ENCODE measurements around the gene ARHGEF26.

DNA sequence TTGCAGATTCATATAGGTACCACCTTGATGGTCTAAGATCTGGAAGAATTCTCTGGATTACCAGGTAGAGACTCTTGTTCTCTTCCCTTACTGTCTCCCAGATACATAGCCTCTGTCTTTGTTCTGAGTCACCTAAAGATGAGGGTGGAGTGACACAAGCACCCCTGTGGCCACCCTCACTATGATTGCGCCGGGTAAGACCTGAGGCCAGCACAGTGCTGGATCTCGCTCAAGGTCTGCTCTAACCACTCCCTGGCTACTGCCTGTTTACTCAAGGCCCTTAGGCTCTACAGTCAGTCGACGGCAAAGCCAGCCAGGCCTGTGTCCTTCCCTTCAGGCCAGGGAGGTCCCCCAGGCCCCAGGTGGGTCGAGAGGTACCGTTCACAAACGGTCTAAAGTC lies 88.3 kb downstream of the ARHGEF26 start:
- TF ChIP-seq, protein P1, sequence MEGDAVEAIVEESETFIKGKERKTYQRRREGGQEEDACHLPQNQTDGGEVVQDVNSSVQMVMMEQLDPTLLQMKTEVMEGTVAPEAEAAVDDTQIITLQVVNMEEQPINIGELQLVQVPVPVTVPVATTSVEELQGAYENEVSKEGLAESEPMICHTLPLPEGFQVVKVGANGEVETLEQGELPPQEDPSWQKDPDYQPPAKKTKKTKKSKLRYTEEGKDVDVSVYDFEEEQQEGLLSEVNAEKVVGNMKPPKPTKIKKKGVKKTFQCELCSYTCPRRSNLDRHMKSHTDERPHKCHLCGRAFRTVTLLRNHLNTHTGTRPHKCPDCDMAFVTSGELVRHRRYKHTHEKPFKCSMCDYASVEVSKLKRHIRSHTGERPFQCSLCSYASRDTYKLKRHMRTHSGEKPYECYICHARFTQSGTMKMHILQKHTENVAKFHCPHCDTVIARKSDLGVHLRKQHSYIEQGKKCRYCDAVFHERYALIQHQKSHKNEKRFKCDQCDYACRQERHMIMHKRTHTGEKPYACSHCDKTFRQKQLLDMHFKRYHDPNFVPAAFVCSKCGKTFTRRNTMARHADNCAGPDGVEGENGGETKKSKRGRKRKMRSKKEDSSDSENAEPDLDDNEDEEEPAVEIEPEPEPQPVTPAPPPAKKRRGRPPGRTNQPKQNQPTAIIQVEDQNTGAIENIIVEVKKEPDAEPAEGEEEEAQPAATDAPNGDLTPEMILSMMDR (IDR thresholded peaks at IDR 0.05; ENCODE audit: insufficient read depth, low read length), result no peak
- TF ChIP-seq POLR2AphosphoS5 (IDR thresholded peaks at IDR 0.05; ENCODE audit: low read depth) (no peak), GABPA (IDR thresholded peaks at IDR 0.05; ENCODE audit: low read depth) (no peak)
- TF ChIP-seq, protein P2, sequence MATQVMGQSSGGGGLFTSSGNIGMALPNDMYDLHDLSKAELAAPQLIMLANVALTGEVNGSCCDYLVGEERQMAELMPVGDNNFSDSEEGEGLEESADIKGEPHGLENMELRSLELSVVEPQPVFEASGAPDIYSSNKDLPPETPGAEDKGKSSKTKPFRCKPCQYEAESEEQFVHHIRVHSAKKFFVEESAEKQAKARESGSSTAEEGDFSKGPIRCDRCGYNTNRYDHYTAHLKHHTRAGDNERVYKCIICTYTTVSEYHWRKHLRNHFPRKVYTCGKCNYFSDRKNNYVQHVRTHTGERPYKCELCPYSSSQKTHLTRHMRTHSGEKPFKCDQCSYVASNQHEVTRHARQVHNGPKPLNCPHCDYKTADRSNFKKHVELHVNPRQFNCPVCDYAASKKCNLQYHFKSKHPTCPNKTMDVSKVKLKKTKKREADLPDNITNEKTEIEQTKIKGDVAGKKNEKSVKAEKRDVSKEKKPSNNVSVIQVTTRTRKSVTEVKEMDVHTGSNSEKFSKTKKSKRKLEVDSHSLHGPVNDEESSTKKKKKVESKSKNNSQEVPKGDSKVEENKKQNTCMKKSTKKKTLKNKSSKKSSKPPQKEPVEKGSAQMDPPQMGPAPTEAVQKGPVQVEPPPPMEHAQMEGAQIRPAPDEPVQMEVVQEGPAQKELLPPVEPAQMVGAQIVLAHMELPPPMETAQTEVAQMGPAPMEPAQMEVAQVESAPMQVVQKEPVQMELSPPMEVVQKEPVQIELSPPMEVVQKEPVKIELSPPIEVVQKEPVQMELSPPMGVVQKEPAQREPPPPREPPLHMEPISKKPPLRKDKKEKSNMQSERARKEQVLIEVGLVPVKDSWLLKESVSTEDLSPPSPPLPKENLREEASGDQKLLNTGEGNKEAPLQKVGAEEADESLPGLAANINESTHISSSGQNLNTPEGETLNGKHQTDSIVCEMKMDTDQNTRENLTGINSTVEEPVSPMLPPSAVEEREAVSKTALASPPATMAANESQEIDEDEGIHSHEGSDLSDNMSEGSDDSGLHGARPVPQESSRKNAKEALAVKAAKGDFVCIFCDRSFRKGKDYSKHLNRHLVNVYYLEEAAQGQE (IDR thresholded peaks at IDR 0.05; ENCODE audit: insufficient replicate concordance, low read depth), result no peak

Data from HL-60 (cell line).